Tibial nerve (tissue), 4 donors: Measurements from ENCODE around the gene IFIT3.

Experiments
- CTCF ChIP-seq, 5 experiments: fragments of 200-600 bp in 3 of 5; fragments of 450-650 bp in 2 of 5; sonication (generic) in 3 of 5; IDR thresholded peaks; one replicate each; pipeline ENCODE4 v1.5.1; 2016 to 2019; ENCODE audit warnings: antibody characterized with exemption in 5 of 5, mild to moderate bottlenecking in 3 of 5, moderate library complexity in 2 of 5
- EP300 ChIP-seq, 2 donors: sonication (generic); formaldehyde crosslinking; IDR thresholded peaks; one replicate each; pipeline ENCODE4 v1.6.1; 2017; ENCODE audit warnings: antibody characterized with exemption in 2 of 2, mild to moderate bottlenecking in 1 of 2
- POLR2A ChIP-seq, 2 donors: fragments of 450-650 bp; IDR thresholded peaks; one replicate each; pipeline ENCODE4 v1.6.1; 2017; ENCODE audit warnings: antibody characterized with exemption in 2 of 2, mild to moderate bottlenecking in 2 of 2, moderate library complexity in 2 of 2

GRCh38 chr10:89299031-89299430 is 28.8 kb upstream of the IFIT3 start:
- TF ChIP-seq POLR2A (IDR thresholded peaks at IDR 0.05) (no peak), CTCF (IDR thresholded peaks at IDR 0.05) (no peak), EP300 (IDR thresholded peaks at IDR 0.05) (no peak)
